ENCODE data around the gene SPATA13. TPM values are rescaled to one million over a fixed set of nuclear protein-coding genes. Genes with fewer than 3 reads are reported as not detected.

Gene SPATA13
- total and polyA plus RNA-seq, 10 of the 15 experiments (the other 5 are each of a cell fraction or from before 2014, with no cell fraction given): 2.4 to 11.1 (median 10.2) TPM

DNA sequence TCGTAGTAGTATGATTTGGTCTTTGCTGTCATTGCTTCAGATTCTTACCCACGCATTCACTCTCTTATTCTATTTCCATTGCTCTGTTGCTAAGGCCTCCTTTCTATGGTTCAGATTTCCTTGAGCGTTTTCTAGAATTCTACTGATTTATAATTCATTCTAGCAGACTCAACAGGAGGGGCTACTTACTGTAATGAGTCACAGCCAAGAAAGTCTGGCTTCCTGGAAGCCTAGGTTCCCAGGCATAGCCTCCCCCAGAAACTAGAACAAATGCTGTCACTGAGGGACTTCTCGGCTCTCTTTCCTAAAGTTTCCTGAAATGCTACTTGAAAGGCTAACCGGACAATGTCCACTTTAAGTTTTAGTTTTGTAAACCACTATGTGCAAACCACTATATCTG is 47.7 kb upstream of the SPATA13 start:
- 37% methylated on average over 5 of the region's 5 CpGs for WGBS (ENCODE audit: insufficient coverage, insufficient replicate concordance, low lambda C conversion rate, missing lambda C conversion rate)
- in situ Hi-C loops (cut with MboI): no loop called here
- Histone ChIP-seq H3K79me2 (ENCODE audit: control insufficient read depth, insufficient read depth, low read length) (no peaks in the 10 kb centered on the region), H3K36me3 (ENCODE audit: control insufficient read depth in 2 of 2, insufficient read depth in 2 of 2, low read length in 1 of 2) (no peaks in the 10 kb centered on the region), H3K27ac (ENCODE audit: control insufficient read depth, insufficient read depth) (no peak overlapping the region), H3K4me3 (no peak overlapping the region), H2AFZ (ENCODE audit: control insufficient read depth, low read depth, low read length) (no peak overlapping the region), H4K20me1 (ENCODE audit: control insufficient read depth, insufficient read depth) (no peaks in the 10 kb centered on the region), H3K4me2 (ENCODE audit: control insufficient read depth, insufficient read depth) (no peak overlapping the region), H3K27me3 (replicated peaks in 1 of 2; ENCODE audit: control insufficient read depth in 2 of 2, insufficient read depth in 2 of 2, low read length in 1 of 2) (no peaks in the 10 kb centered on the region; a peak in 1 of 4 replicates), H3K9me3 (replicated peaks; ENCODE audit: control insufficient read depth, insufficient read depth, low read length) (no peaks in the 10 kb centered on the region), H3K4me1 (ENCODE audit: control insufficient read depth, insufficient read depth, low read length) (no peaks in the 10 kb centered on the region), H3K9ac (ENCODE audit: control insufficient read depth, insufficient read depth, low read length) (no peak overlapping the region)
- ATAC-seq (no peak), FAIRE-seq (no peak), DNase-seq (ENCODE audit: low read depth, low spot score) (no peak)
- intact Hi-C loops (cut with micrococcal nuclease; ENCODE audit: unreplicated experiment): no loop called here
- SMC1A ChIA-PET (ENCODE audit: uncharacterized antibody, unreplicated experiment): no interaction called here
- RAD21 ChIA-PET (ENCODE audit: unreplicated experiment): no interaction called here
- POLR2A ChIA-PET: no interaction called here
- BruUV-seq (replicated peaks): no TSS peak
- CTCF ChIA-PET: no interaction called here
- TF ChIP-seq YY1 (IDR thresholded peaks at IDR 0.05; ENCODE audit: low read depth, low read length) (no peak), NBN (IDR thresholded peaks at IDR 0.05) (no peak), HDAC6 (IDR thresholded peaks at IDR 0.05; ENCODE audit: unreplicated experiment) (no peak), RBBP5 (conservative IDR thresholded peaks at IDR 0.05) (no peak), BHLHE40 (IDR thresholded peaks at IDR 0.05; ENCODE audit: borderline replicate concordance in 1 of 2, low read depth in 2 of 2, low read length in 1 of 2) (no peak), NR2F1 (conservative IDR thresholded peaks at IDR 0.05) (no peak), CHD4 (IDR thresholded peaks at IDR 0.05) (no peak), SUPT20H (IDR thresholded peaks at IDR 0.05; ENCODE audit: borderline replicate concordance, control insufficient read depth, low read depth, low read length) (no peak)

- no TSS peak for BruUV-seq (replicated peaks)
- ChIA-PET CTCF (no interaction called here), POLR2A (no interaction called here), SMC1A (ENCODE audit: uncharacterized antibody, unreplicated experiment) (interaction anchor here (0.9 kb wide), 1 partner anchor 9 kb away, joined by 3 read pairs; no protein-coding TSS in a partner anchor), RAD21 (ENCODE audit: unreplicated experiment) (no interaction called here)
- Histone ChIP-seq H3K27ac (ENCODE audit: control insufficient read depth, insufficient read depth) (no peak overlapping the region), H3K4me2 (ENCODE audit: control insufficient read depth, insufficient read depth) (no peak overlapping the region), H3K4me1 (ENCODE audit: control insufficient read depth, insufficient read depth, low read length) (no peaks in the 10 kb centered on the region), H3K9me3 (replicated peaks; ENCODE audit: control insufficient read depth, insufficient read depth, low read length) (no peaks in the 10 kb centered on the region), H3K4me3 (no peak overlapping the region), H3K9ac (ENCODE audit: control insufficient read depth, insufficient read depth, low read length) (no peak overlapping the region), H2AFZ (ENCODE audit: control insufficient read depth, low read depth, low read length) (no peak overlapping the region), H3K27me3 (replicated peaks in 1 of 2; ENCODE audit: control insufficient read depth in 2 of 2, insufficient read depth in 2 of 2, low read length in 1 of 2) (peaks cover 0 to 7% of the 10 kb centered on the region in 2 experiments; a peak in 1 of 4 replicates), H3K79me2 (ENCODE audit: control insufficient read depth, insufficient read depth, low read length) (no peaks in the 10 kb centered on the region), H3K36me3 (ENCODE audit: control insufficient read depth in 2 of 2, insufficient read depth in 2 of 2, low read length in 1 of 2) (no peaks in the 10 kb centered on the region), H4K20me1 (ENCODE audit: control insufficient read depth, insufficient read depth) (no peaks in the 10 kb centered on the region)
- intact Hi-C loops (cut with micrococcal nuclease; ENCODE audit: unreplicated experiment) (no loop called here), in situ Hi-C loops (cut with MboI) (no loop called here)
- DNase-seq (ENCODE audit: low read depth, low spot score) (no peak), FAIRE-seq (no peak), ATAC-seq (no peak)
- WGBS (ENCODE audit: insufficient coverage, insufficient replicate concordance, low lambda C conversion rate, missing lambda C conversion rate): 35% methylated on average over 6 of the region's 6 CpGs
- no peak for TF ChIP-seq RAD21 (IDR thresholded peaks at IDR 0.05; ENCODE audit: insufficient read depth, low read depth, low read length)
- TF ChIP-seq CHD4 (IDR thresholded peaks at IDR 0.05): no peak
- TF ChIP-seq GABPA (IDR thresholded peaks at IDR 0.05; ENCODE audit: low read depth): no peak
- no peak for TF ChIP-seq HCFC1 (IDR thresholded peaks at IDR 0.05; ENCODE audit: low read length)
- TF ChIP-seq JUND (IDR thresholded peaks at IDR 0.05; ENCODE audit: low read depth, low read length): no peak
- TF ChIP-seq SIN3A (IDR thresholded peaks at IDR 0.05; ENCODE audit: low read depth, low read length): no peak
- TF ChIP-seq KAT2A (conservative IDR thresholded peaks at IDR 0.05; ENCODE audit: control insufficient read depth, low read depth, low read length): no peak
- no peak for TF ChIP-seq NFIC (IDR thresholded peaks at IDR 0.05; ENCODE audit: low read depth, low read length)
- TF ChIP-seq LARP7 (IDR thresholded peaks at IDR 0.05): no peak
- TF ChIP-seq RAD51 (IDR thresholded peaks at IDR 0.05): no peak
- TF ChIP-seq CHD1 (IDR thresholded peaks at IDR 0.05; ENCODE audit: low read depth, low read length): no peak
- no peak for TF ChIP-seq ASH2L (IDR thresholded peaks at IDR 0.05; ENCODE audit: borderline replicate concordance, low read depth)
- no peak for TF ChIP-seq GATAD2B (conservative IDR thresholded peaks at IDR 0.05; ENCODE audit: low read depth)
Observed at GRCh38 chr13:24115671-24116070, 44.8 kb upstream of the SPATA13 start.

Data from GM12878 (cell line).